GM19193 (cell line): ENCODE results near the gene ZCCHC7.

ENCODE experiments used
- POLR2A ChIP-seq: IDR thresholded peaks from 4 replicates; pipeline ENCODE4 v1.6.1; 2011; ENCODE audit not compliant: insufficient read depth, insufficient read length; ENCODE audit errors: extremely low read depth

Gene ZCCHC7

DNA sequence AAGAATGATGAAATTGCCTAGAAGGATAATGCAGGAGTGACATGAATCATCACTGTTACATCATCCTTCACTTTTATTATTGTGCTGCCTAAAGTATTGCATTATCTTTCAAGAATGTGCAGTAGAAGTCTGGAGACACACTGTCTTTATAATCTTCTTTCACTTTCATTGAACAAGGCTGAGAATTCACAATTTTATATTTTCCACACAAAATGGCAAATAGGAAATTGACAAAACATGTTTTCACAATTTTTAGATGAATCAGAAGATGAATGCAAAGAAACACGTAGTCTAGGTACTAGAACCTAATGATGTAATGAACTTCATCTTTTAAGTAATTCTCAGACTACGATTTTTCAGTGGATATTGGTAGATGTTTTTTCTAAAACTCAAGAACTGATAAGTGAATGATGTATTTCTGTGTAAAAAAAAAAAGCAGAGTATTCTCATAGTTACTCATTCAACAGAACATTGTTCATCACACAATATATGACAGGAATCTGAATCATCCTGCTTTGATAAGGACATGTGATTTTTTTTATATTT, 170.6 kb downstream of the ZCCHC7 start:
- TF ChIP-seq POLR2A = no peak

DNA sequence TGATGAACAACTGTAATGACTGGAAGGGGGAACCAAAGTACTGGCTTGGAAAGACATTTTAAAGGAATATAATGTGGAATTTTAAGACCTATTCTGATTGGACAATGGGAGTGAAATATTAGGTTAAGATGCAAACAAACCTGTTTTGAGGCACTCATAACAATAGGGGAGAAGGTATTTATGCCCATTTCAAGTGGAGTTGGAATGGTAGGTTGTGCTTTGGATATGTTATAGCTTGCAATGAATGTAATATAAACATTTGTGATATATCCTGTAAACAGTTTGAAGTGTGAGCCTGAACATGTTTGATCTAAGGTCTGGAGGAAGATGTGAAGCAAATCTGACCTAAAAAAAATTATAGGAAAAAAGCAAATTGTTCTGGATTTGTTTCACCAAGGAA, 172.5 kb downstream of the ZCCHC7 start:
- no peak for TF ChIP-seq POLR2A

DNA sequence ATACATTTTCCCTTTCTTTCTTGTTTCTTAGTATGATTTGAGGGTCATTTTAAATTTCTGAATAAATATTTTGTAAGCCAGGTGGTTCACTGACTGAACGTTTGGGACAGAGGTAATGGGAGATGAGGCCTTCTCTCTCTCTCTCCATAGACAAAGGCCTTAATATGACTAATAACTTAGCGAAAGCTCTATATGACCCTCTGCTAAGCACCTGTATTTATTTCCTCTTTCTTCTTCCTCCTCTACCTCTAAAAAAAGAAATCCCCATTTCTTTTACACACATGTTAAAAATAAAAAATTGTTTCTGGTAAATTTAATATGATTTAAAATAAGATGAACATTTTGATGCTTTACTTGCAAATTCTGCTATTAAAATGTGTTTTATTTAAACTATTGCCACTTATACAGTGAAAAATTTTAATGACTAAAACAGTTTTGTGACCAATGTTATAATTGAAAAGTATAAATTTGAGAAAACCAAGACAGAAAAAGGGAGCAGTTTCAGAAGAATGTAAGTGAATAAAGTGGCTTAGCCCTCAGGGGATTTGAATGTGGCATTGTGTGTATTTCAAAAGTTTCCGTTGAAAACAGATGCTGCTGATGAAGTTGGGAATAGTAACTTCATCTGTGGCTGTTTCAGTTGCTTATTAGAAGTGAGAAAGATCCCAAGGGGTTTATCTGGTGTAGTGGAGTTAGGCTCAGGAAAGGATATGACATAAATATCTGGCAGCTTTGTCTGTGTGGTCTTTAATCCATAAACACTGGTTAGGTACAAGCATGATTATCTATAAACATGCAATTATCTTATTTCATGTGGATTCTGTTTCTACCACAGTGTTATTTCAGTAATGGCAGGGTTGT, 173.5 kb downstream of the ZCCHC7 start:
- no peak for TF ChIP-seq POLR2A

- no peak for TF ChIP-seq POLR2A
Observed at GRCh38 chr9:37295178-37295577, 174.8 kb downstream of the ZCCHC7 start.

GRCh38 chr9:37295796-37296195, 175.4 kb downstream of the ZCCHC7 start:
- no peak for TF ChIP-seq POLR2A

- no peak for TF ChIP-seq POLR2A
Observed at GRCh38 chr9:37297592-37297991, 177.2 kb downstream of the ZCCHC7 start.

GRCh38 chr9:37300620-37301019, 180.2 kb downstream of the ZCCHC7 start:
- TF ChIP-seq POLR2A = no peak

GRCh38 chr9:37301042-37301853, 180.9 kb downstream of the ZCCHC7 start:
- TF ChIP-seq POLR2A = no peak

- no peak for TF ChIP-seq POLR2A
Observed at GRCh38 chr9:37301854-37302172, 181.4 kb downstream of the ZCCHC7 start.

DNA sequence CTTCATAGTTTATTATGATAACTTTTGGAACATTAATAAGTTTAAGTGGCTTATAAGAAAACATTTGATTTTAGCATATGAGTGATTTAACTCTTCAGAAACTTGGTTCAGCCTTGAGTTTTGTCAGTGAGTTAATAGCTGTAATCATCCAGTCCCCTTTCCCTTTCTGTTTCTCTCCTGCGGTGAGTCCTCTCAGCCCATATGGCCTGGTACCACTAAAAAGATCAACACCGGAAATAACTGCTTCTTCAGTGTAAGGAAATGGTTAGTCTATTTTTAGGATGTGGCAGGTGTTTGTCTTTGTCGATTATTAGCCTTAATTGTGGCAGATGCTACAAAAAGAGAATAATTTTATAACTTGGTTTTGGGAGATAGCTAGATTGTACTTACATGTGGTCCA, 181.9 kb downstream of the ZCCHC7 start:
- no peak for TF ChIP-seq POLR2A

DNA sequence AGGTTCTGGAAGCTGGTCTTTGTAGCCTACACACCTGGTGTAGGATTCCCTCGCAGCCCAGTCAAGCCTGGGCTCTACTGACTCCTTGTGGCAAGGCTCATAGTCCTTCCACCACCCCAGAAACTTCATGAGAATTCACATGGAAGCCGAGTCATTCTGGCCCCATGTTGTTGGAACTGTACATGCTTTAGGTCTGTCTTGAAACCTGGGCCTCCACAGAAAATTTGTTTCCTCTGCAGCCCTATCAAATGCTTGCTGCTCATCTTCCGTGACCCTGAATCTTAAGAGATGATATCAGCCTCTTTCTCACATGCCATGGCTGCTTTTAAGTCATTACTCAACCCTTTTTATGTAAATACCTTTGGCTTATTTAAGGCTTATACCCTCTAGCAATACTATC, 188.8 kb downstream of the ZCCHC7 start:
- no peak for TF ChIP-seq POLR2A

DNA sequence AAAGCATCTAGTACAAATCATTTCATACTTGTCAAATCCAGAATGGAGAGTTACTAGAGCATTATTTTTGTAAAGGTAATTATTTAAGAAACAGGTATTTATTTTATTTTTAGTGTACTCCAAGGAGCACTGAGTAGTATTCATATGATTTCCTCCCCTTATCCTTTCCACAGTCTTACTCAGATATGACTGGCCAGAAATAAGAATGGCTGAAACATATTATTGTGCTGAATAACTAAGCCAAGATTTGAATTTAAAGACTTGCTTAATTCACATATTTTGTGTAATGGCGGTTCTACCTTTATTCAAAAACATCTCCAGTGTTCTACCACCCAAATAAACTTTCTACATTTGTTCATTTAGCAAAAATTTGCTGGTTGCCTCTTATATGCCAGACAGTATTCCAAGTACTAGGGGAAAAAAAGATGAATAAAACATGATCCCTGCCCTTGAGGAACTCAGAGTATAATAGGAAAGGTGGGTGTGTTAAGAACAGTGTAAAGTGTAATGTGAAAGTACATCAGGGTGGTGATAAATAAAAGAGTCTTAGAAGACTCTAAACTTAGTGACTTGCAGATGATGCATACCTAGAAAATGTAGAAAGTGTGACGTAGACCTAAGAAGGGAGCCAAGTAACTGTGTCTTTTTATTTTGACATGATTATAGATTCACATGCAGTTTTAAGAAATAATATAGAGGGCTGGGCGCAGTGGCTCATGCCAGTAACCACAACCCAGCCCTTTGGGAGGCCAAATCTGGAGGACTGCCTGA, 191.7 kb downstream of the ZCCHC7 start:
- no peak for TF ChIP-seq POLR2A

DNA sequence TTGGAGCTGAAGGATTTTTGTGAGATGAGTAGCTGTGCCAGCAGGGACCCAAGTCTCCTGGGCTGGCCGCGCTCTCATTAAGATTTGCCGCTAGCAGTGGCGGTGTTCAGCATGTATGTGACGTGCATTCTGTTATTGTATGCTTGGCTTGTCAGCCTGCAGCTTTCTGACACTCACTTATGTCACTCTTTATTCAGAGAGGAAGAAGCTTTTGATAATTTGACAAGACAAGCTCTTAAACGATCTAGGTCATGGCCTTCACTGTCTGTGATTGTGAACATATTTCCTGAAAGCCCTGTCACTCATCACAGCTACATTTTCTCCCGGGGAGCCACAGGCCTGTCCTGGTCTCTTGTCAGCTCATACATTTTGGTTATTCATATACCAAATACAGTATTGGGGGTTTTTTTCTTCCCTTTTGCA, 203.9 kb downstream of the ZCCHC7 start:
- no peak for TF ChIP-seq POLR2A

DNA sequence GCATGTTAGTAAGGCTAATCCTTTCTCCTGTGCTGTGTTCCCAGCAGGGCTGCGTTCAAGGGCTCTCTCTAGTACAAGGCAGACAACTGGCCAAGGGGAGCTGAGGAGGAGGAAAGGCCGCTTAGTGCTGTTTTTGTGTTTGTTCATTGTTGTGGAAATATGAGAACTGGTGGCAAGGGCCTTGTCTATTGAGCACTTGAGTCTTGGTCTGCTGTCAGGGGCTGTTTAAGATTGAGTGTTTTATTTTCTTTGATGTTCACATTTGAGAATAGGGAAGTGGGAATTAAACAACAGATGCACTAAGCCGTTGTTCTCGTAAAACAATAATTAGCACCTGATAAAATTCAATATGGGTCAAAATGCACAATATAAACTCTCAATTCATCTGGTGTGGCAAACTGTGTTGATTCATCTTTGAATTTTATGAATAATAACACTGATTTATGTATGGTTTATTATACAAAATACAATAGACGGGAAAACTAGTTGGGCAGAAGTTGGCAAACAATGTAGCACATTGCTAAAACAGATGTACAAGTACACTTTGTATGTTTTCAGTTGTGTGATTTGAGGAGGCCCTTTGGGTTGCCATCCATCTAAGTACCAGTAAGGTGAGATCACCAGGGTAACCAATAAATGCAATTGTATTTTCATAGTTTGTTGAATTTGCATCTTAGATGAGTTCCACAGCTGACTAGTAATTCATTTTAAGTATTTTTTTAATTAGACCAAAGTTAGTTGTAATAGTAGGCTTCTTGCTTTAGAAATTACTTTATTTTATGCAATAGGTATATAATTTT, 204.5 kb downstream of the ZCCHC7 start:
- no peak for TF ChIP-seq POLR2A
